ENCODE data around the gene CBLB.

CBLB gene
- total RNA-seq, result 59.2 to 116 (median 59.5) reads per million in 3 experiments

- peak; percentile 85 for DNase-seq
These were observed at the start of gene CBLB for GRCh38 chr3:105868742-105869530. Gene CBLB (minus strand): TSS chr3:105869012. CDS start chr3:105867577, 1,435 bp downstream.

- no peak for DNase-seq
These were observed 48.0 kb upstream of the CBLB start for GRCh38 chr3:105916767-105917166.

- no peak for DNase-seq
These were observed 46.7 kb upstream of the CBLB start for GRCh38 chr3:105915524-105915923.

GRCh38 chr3:105913616-105914015, 44.8 kb upstream of the CBLB start:
- no peak for DNase-seq

GRCh38 chr3:105912891-105913290, 44.1 kb upstream of the CBLB start:
- DNase-seq, result no peak

GRCh38 chr3:105911496-105911895, 42.7 kb upstream of the CBLB start:
- DNase-seq, result no peak

- DNase-seq, result no peak
These were observed 39.0 kb upstream of the CBLB start for GRCh38 chr3:105907777-105908176.

GRCh38 chr3:105906836-105907235, 38.0 kb upstream of the CBLB start:
- no peak for DNase-seq

- DNase-seq, result no peak
These were observed 37.5 kb upstream of the CBLB start for GRCh38 chr3:105906345-105906744.

- DNase-seq, result no peak
These were observed 36.5 kb upstream of the CBLB start for GRCh38 chr3:105905328-105905727.

GRCh38 chr3:105904678-105905284, 36.0 kb upstream of the CBLB start:
- DNase-seq, result no peak

- DNase-seq, result no peak
These were observed 35.4 kb upstream of the CBLB start for GRCh38 chr3:105904251-105904650.

- no peak for DNase-seq
These were observed 30.7 kb upstream of the CBLB start for GRCh38 chr3:105899516-105899915.

- DNase-seq, result no peak
These were observed 22.3 kb upstream of the CBLB start for GRCh38 chr3:105891101-105891500.

GRCh38 chr3:105888621-105889579, 20.1 kb upstream of the CBLB start:
- DNase-seq, result no peak

- no peak for DNase-seq
These were observed 16.4 kb upstream of the CBLB start for GRCh38 chr3:105885256-105885655.

GRCh38 chr3:105883798-105884377, 15.1 kb upstream of the CBLB start:
- DNase-seq, result no peak

- DNase-seq, result no peak
These were observed 12.0 kb upstream of the CBLB start for GRCh38 chr3:105880681-105881290.

GRCh38 chr3:105878061-105878460, 9.2 kb upstream of the CBLB start:
- DNase-seq, result no peak

- no peak for DNase-seq
These were observed 8.6 kb upstream of the CBLB start for GRCh38 chr3:105877336-105877910.

- peak; percentile 10 for DNase-seq
These were observed 8.0 kb upstream of the CBLB start for GRCh38 chr3:105876780-105877327.

Data from central memory CD4-positive, alpha-beta T cell (primary cell).